HepG2 (cell line): ENCODE data around the gene VGF. TPM values are rescaled to one million over a fixed set of nuclear protein-coding genes. Genes with fewer than 3 reads are reported as not detected.

Experiments used
- GABPB1 ChIP-seq: IDR thresholded peaks from 2 replicates; pipeline ENCODE4 v1.6.1; 2016; ENCODE audit warnings: mild to moderate bottlenecking, missing genetic modification reagents, moderate library complexity, missing compliant biosample characterization
- ISX ChIP-seq: sonication (generic); formaldehyde crosslinking; conservative IDR thresholded peaks from 2 replicates; pipeline ENCODE4 v1.5.0; 2020; ENCODE audit warnings: missing genetic modification reagents
- SCMH1 ChIP-seq: sonication (generic); formaldehyde crosslinking; IDR thresholded peaks from 2 replicates; pipeline ENCODE4 v1.9.0; 2021; ENCODE audit warnings: missing genetic modification reagents, mild to moderate bottlenecking, borderline replicate concordance
- SOX5 ChIP-seq: IDR thresholded peaks from 2 replicates; pipeline ENCODE4 v1.6.1; 2016; ENCODE audit warnings: borderline replicate concordance
- ZNF777 ChIP-seq: sonication (generic); formaldehyde crosslinking; IDR thresholded peaks from 2 replicates; pipeline ENCODE4 v1.4.0; 2020; ENCODE audit warnings: missing genetic modification reagents
- polyA plus RNA-seq, 8 experiments: library from polyadenylated mRNA; depleted of rRNA in 3 of 8; stranded (reverse) in 7 of 8; unstranded in 1 of 8; fragments of >200 nt; fragmentation: Illumina TruSeq in 4 of 8; extraction: Trizol in 4 of 8; gene quantifications; 2 replicates each; pipeline versions ENCODE4 v1.2.1 to v1.2.3, GENCODE V29; 2011 to 2016; ENCODE audit warnings: low read depth in 4 of 8, missing spikeins in 1 of 8, mixed read lengths in 1 of 8; ENCODE audit not compliant: insufficient read depth in 1 of 8
- total RNA-seq, 5 experiments: library from RNA; depleted of rRNA; stranded (reverse); fragments of >200 nt; fragmentation: Illumina TruSeq; extraction: Trizol; gene quantifications; 2 replicates each; pipeline ENCODE4 v1.2.3, GENCODE V29; 2016; ENCODE audit warnings: low read depth in 1 of 5
- TF ChIP-seq, protein P1 (sequence below): sonication (generic); formaldehyde crosslinking; IDR thresholded peaks from 2 replicates; pipeline ENCODE4 v1.5.1; 2020; ENCODE audit warnings: mild to moderate bottlenecking, missing genetic modification reagents
- TF ChIP-seq, protein P2 (sequence below): IDR thresholded peaks from 2 replicates; pipeline ENCODE4 v1.6.1; 2016; ENCODE audit warnings: control low read depth
- TF ChIP-seq, protein P3 (sequence below): IDR thresholded peaks from 2 replicates; pipeline ENCODE4 v1.6.1; 2016; ENCODE audit warnings: missing biosample characterization, missing genetic modification reagents, low read depth
- TF ChIP-seq, protein P4 (sequence below): sonication (generic); formaldehyde crosslinking; IDR thresholded peaks from 2 replicates; pipeline ENCODE4 v1.5.1; 2020; ENCODE audit warnings: missing genetic modification reagents, mild to moderate bottlenecking, borderline replicate concordance

The VGF gene
- total and polyA plus RNA-seq, 2 of the 13 experiments (the other 11 are each of a cell fraction or from before 2014, with no cell fraction given): 0.12 to 0.46 TPM

DNA sequence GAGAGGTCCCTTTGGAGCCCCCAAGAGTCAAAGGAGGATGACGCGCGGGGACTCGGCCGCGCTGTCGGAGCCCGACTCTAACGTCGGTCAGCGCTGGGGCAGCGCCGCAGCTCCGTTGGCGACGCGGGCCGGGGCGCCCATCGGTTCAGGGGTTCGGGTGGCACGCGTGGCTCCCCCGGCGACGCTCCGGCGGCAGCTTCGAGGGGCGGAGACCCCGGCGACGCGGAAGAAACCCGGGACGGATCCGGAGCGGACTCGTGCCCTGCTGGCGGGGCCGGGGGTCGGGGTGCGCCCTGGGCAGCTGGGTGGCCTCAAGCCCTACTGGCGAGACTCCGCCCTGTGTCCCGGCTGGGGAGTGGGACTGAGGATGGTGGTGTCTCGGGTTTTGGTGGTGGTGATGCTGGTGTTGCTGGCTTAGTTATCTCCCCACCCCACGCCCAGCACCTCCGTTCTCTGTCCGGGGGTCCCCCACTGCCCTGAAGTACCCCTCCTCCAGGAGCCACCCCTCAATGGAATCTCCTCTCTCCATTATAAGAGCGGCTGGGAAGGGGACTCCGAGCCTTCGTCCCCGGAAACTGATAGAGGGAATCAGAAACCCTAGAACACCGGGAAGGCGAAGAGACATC is 14.9 kb upstream of the VGF start, which contains the start of gene NAT16 (continued):
- TF ChIP-seq, protein P1, sequence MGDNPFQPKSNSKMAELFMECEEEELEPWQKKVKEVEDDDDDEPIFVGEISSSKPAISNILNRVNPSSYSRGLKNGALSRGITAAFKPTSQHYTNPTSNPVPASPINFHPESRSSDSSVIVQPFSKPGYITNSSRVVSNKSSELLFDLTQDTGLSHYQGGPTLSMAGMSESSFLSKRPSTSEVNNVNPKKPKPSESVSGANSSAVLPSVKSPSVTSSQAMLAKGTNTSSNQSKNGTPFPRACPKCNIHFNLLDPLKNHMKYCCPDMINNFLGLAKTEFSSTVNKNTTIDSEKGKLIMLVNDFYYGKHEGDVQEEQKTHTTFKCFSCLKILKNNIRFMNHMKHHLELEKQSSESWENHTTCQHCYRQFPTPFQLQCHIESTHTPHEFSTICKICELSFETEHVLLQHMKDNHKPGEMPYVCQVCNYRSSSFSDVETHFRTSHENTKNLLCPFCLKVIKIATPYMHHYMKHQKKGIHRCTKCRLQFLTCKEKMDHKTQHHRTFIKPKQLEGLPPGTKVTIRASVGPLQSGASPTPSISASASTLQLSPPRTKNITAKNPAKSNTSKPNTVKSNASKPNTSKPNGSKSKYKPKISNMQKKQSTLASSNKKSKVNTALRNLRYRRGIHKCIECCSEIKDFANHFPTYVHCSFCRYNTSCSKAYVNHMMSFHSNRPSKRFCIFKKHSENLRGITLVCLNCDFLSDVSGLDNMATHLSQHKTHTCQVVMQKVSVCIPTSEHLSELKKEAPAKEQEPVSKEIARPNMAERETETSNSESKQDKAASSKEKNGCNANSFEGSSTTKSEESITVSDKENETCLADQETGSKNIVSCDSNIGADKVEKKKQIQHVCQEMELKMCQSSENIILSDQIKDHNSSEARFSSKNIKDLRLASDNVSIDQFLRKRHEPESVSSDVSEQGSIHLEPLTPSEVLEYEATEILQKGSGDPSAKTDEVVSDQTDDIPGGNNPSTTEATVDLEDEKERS (CRISPR knock-in tag): no peak
- TF ChIP-seq ISX (CRISPR knock-in tag) (no peak), SCMH1 (CRISPR knock-in tag) (no peak), ZNF777 (CRISPR knock-in tag) (peak; percentile 46; the same call in 1 of the 2 replicates), SOX5 (CRISPR knock-in tag) (no peak), GABPB1 (peak; percentile 32; the same call in 1 of the 2 replicates)
- TF ChIP-seq, protein P2, sequence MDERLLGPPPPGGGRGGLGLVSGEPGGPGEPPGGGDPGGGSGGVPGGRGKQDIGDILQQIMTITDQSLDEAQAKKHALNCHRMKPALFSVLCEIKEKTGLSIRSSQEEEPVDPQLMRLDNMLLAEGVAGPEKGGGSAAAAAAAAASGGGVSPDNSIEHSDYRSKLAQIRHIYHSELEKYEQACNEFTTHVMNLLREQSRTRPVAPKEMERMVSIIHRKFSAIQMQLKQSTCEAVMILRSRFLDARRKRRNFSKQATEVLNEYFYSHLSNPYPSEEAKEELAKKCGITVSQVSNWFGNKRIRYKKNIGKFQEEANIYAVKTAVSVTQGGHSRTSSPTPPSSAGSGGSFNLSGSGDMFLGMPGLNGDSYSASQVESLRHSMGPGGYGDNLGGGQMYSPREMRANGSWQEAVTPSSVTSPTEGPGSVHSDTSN (CRISPR knock-in tag): no peak
- TF ChIP-seq, protein P3, sequence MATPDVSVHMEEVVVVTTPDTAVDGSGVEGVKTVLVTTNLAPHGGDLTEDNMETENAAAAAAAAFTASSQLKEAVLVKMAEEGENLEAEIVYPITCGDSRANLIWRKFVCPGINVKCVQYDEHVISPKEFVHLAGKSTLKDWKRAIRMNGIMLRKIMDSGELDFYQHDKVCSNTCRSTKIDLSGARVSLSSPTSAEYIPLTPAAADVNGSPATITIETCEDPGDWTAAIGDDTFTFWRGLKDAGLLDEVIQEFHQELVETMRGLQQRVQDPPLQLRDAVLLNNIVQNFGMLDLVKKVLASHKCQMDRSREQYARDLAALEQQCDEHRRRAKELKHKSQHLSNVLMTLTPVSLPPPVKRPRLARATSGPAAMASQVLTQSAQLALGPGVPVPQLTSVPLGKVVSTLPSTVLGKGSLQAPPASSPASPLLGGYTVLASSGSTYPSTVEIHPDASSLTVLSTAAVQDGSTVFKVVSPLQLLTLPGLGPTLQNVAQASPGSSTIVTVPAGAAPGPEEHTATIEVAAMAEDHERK (CRISPR knock-in tag): no peak
- TF ChIP-seq, protein P4, sequence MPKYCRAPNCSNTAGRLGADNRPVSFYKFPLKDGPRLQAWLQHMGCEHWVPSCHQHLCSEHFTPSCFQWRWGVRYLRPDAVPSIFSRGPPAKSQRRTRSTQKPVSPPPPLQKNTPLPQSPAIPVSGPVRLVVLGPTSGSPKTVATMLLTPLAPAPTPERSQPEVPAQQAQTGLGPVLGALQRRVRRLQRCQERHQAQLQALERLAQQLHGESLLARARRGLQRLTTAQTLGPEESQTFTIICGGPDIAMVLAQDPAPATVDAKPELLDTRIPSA: no peak
